Liver (tissue), 9 donors: ENCODE data around the gene FBXO38. TPM values are rescaled to one million over a fixed set of nuclear protein-coding genes. Genes with fewer than 3 reads are reported as not detected.

Source experiments
- DNase-seq: peaks from one replicate; pipeline ENCODE4 v3.0.0-alpha.2; 2017; ENCODE audit warnings: low spot score
- H3K27ac ChIP-seq, 2 donors: one replicate each; pipeline ENCODE4 v1.7.0; 2013; ENCODE audit warnings: inconsistent platforms in 2 of 2, low read length in 2 of 2, control low read depth in 1 of 2, low read depth in 1 of 2, mild to moderate bottlenecking in 1 of 2
- H3K27me3 ChIP-seq, 4 donors: one replicate each; pipeline versions ENCODE4 v1.6.1 to v1.7.0; 2013; ENCODE audit warnings: low read length in 3 of 4, inconsistent platforms in 1 of 4, mild to moderate bottlenecking in 1 of 4, moderate library complexity in 1 of 4; ENCODE audit not compliant: control insufficient read depth in 4 of 4, insufficient read depth in 4 of 4
- H3K36me3 ChIP-seq, 4 donors: one replicate each; pipeline versions ENCODE4 v1.6.1 to v1.7.0; 2013; ENCODE audit warnings: low read length in 3 of 4, mild to moderate bottlenecking in 3 of 4, low read depth in 1 of 4, moderate library complexity in 1 of 4; ENCODE audit not compliant: control insufficient read depth in 4 of 4, insufficient read depth in 3 of 4
- H3K4me1 ChIP-seq, 4 donors: one replicate each; pipeline versions ENCODE4 v1.6.1 to v1.7.0; 2013; ENCODE audit warnings: low read length in 3 of 4, mild to moderate bottlenecking in 3 of 4, moderate library complexity in 1 of 4; ENCODE audit not compliant: control insufficient read depth in 4 of 4, insufficient read depth in 4 of 4
- H3K4me3 ChIP-seq, 3 donors: one replicate each; pipeline versions ENCODE4 v1.6.1 to v1.7.0; 2013; ENCODE audit warnings: low read length in 3 of 3, control low read depth in 1 of 3, low read depth in 1 of 3, mild to moderate bottlenecking in 1 of 3
- H3K9ac ChIP-seq, 2 donors: one replicate each; pipeline ENCODE4 v1.7.0; 2013; ENCODE audit warnings: low read length in 2 of 2, mild to moderate bottlenecking in 2 of 2, moderate library complexity in 2 of 2, control low read depth in 1 of 2, low read depth in 1 of 2
- H3K9me3 ChIP-seq, 4 donors: one replicate each; pipeline versions ENCODE4 v1.6.1 to v1.7.0; 2013; ENCODE audit warnings: low read length in 3 of 4; ENCODE audit not compliant: control insufficient read depth in 4 of 4
- ATF3 ChIP-seq: IDR thresholded peaks from 2 replicates; pipeline ENCODE4 v1.6.1; 2016; ENCODE audit warnings: antibody characterized with exemption
- CTCF ChIP-seq: fragments of 150-350 bp; IDR thresholded peaks from 2 replicates; pipeline ENCODE4 v1.5.1; 2017; ENCODE audit warnings: improper control_type of control experiment, low read depth, low read length; ENCODE audit not compliant: missing input control
- EGR1 ChIP-seq, 2 donors: IDR thresholded peaks; 2 replicates each; pipeline ENCODE4 v1.6.1; 2016 to 2018; ENCODE audit warnings: antibody characterized with exemption in 2 of 2, low read depth in 2 of 2
- FOXA1 ChIP-seq: IDR thresholded peaks from 2 replicates; pipeline ENCODE4 v1.6.1; 2016; ENCODE audit warnings: antibody characterized with exemption
- FOXA2 ChIP-seq: IDR thresholded peaks from 2 replicates; pipeline ENCODE4 v1.6.1; 2016; ENCODE audit warnings: antibody characterized with exemption
- GABPA ChIP-seq, 2 donors: IDR thresholded peaks in 1 of 2; conservative IDR thresholded peaks in 1 of 2; 2 replicates each; pipeline ENCODE4 v1.6.1; 2016; ENCODE audit warnings: antibody characterized with exemption in 2 of 2, mild to moderate bottlenecking in 1 of 2, moderate library complexity in 1 of 2
- HNF4A ChIP-seq, 2 donors: conservative IDR thresholded peaks; 2 replicates each; pipeline ENCODE4 v1.6.1; 2016; ENCODE audit warnings: antibody characterized with exemption in 2 of 2, mild to moderate bottlenecking in 2 of 2
- HNF4G ChIP-seq: IDR thresholded peaks from 2 replicates; pipeline ENCODE4 v1.6.1; 2016; ENCODE audit warnings: antibody characterized with exemption
- MAX ChIP-seq: IDR thresholded peaks from 2 replicates; pipeline ENCODE4 v1.6.1; 2016; ENCODE audit warnings: antibody characterized with exemption
- NR2F2 ChIP-seq: IDR thresholded peaks from 2 replicates; pipeline ENCODE4 v1.6.1; 2016; ENCODE audit warnings: antibody characterized with exemption
- RXRA ChIP-seq, 2 donors: IDR thresholded peaks; 2 replicates each; pipeline ENCODE4 v1.6.1; 2017 to 2018; ENCODE audit warnings: antibody characterized with exemption in 2 of 2, mild to moderate bottlenecking in 1 of 2
- TAF1 ChIP-seq: conservative IDR thresholded peaks from 2 replicates; pipeline ENCODE4 v1.6.1; 2016; ENCODE audit warnings: antibody characterized with exemption, mild to moderate bottlenecking
- YY1 ChIP-seq: IDR thresholded peaks from 2 replicates; pipeline ENCODE4 v1.6.1; 2016; ENCODE audit warnings: antibody characterized with exemption, mild to moderate bottlenecking
- ZBTB33 ChIP-seq: IDR thresholded peaks from 2 replicates; pipeline ENCODE4 v1.6.1; 2016; ENCODE audit warnings: antibody characterized with exemption
- WGBS: extraction: QIAGEN DNeasy Blood & Tissue Kit; methylation state at CpG from one replicate; pipeline ENCODE4 v1.1.7; 2013; 5-methylcytosine and 5-hydroxymethylcytosine counted together
- polyA plus RNA-seq, 2 donors: library from polyadenylated mRNA; stranded (reverse) in 1 of 2; unstranded in 1 of 2; fragments of 200-250 nt in 1 of 2; fragments of >200 nt in 1 of 2; fragmentation: Nextera tagmentation in 1 of 2; extraction: Ambion mirVana in 1 of 2; gene quantifications; one replicate each; pipeline versions ENCODE4 v1.2.1 to v1.2.3, GENCODE V29; 2013 to 2015
- total RNA-seq, 2 donors: library from RNA; depleted of rRNA; stranded (reverse); fragments of >200 nt; gene quantifications; one replicate each; pipeline ENCODE4 v1.2.3, GENCODE V29; 2014
- donor health status: healthy.
- donor health status: healthy.
- donor health status: healthy.
- donor health status: healthy.
- donor health status: healthy.

Gene FBXO38
- total and polyA plus RNA-seq, 4 donors, result 8.2 to 40.9 (median 25.3) TPM

- no peak for TF ChIP-seq ZBTB33
- no peak for TF ChIP-seq YY1
- TF ChIP-seq TAF1, result no peak
- TF ChIP-seq CTCF, result no peak
Measured at GRCh38 chr5:148458036-148458888, 74.5 kb downstream of the FBXO38 start (continued).

GRCh38 chr5:148459669-148460068 is 75.9 kb downstream of the FBXO38 start:
- no peak for DNase-seq
- Histone ChIP-seq H3K27me3 (no peaks in the 10 kb centered on the region), H3K4me3 (no peak overlapping the region), H3K4me1 (peaks cover 0 to 8% (median 4%) of the 10 kb centered on the region in 4 donors), H3K27ac (no peak overlapping the region), H3K36me3 (no peaks in the 10 kb centered on the region), H3K9ac (no peak overlapping the region), H3K9me3 (no peaks in the 10 kb centered on the region)
- 87% methylated on average over 1 of the region's 1 CpG for WGBS
- TF ChIP-seq HNF4A (conservative IDR thresholded peaks at IDR 0.05), result no peak
- TF ChIP-seq FOXA1, result no peak
- TF ChIP-seq MAX, result no peak
- TF ChIP-seq ATF3, result no peak
- TF ChIP-seq RXRA (IDR thresholded peaks at IDR 0.05), result no peak
- TF ChIP-seq NR2F2, result no peak
- TF ChIP-seq TAF1, result no peak
- TF ChIP-seq GABPA (IDR thresholded peaks at IDR 0.05 in 1 of 2, conservative IDR thresholded peaks at IDR 0.05 in 1 of 2), result no peak
- TF ChIP-seq HNF4G, result no peak
- TF ChIP-seq EGR1 (IDR thresholded peaks at IDR 0.05; ENCODE audit: low read depth in 2 of 2), result no peak
- no peak for TF ChIP-seq CTCF
- TF ChIP-seq ZBTB33, result no peak
- no peak for TF ChIP-seq YY1
- no peak for TF ChIP-seq FOXA2
